Gastrocnemius medialis (tissue), 4 donors: ENCODE data around the gene HMGN1. TPM values are rescaled to one million over a fixed set of nuclear protein-coding genes. Genes with fewer than 3 reads are reported as not detected.
A peak's percentile ranks its signal among the peaks of the same experiment; 100 is the strongest.

Source experiments
- ATAC-seq, 2 donors: fragments of 150-250 bp; one replicate each; pipeline ENCODE4 v1.9.1; 2016
- DNase-seq, 2 donors: peaks; one replicate each; pipeline ENCODE4 v3.0.0-alpha.2; 2019
- H3K27ac ChIP-seq, 4 donors: fragments of 200-600 bp; sonication (generic); 1 replicate in 1 of 4; 2 replicates in 3 of 4; pipeline ENCODE4 v1.5.1; 2016 to 2018; ENCODE audit warnings: mild to moderate bottlenecking in 2 of 4, moderate library complexity in 1 of 4
- H3K27me3 ChIP-seq, 3 donors: fragments of 200-600 bp; sonication (generic) in 2 of 3; 1 replicate in 1 of 3; 2 replicates in 2 of 3; pipeline versions ENCODE4 v1.5.1 to v1.6.0; 2016 to 2019; ENCODE audit warnings: mild to moderate bottlenecking in 1 of 3, moderate library complexity in 1 of 3
- H3K36me3 ChIP-seq, 2 donors: fragments of 200-600 bp; sonication (generic) in 1 of 2; one replicate each; pipeline ENCODE4 v1.5.1; 2017 to 2018
- H3K4me1 ChIP-seq, 2 donors: fragments of 200-600 bp; sonication (generic) in 1 of 2; one replicate each; pipeline ENCODE4 v1.5.1; 2016 to 2017; ENCODE audit warnings: mild to moderate bottlenecking in 2 of 2
- H3K4me3 ChIP-seq, 4 donors: fragments of 200-600 bp; sonication (generic) in 3 of 4; 1 replicate in 1 of 4; 2 replicates in 3 of 4; pipeline ENCODE4 v1.5.1; 2016 to 2019; ENCODE audit warnings: mild to moderate bottlenecking in 2 of 4
- H3K9me3 ChIP-seq, 3 donors: fragments of 200-600 bp; sonication (generic) in 2 of 3; 1 replicate in 1 of 3; 2 replicates in 2 of 3; pipeline ENCODE4 v1.5.1; 2016 to 2019
- POLR2A ChIP-seq, 2 donors: fragments of 450-650 bp; IDR thresholded peaks; one replicate each; pipeline ENCODE4 v1.6.1; 2017; ENCODE audit warnings: antibody characterized with exemption in 2 of 2, mild to moderate bottlenecking in 2 of 2, moderate library complexity in 2 of 2
- in situ Hi-C, 4 donors: fragments of 200-750 bp; cut with MboI; loops; one replicate each; pipeline versions ENCODE4 v1.15.0 to v1.8.0; 2017; ENCODE audit warnings: low sequenced_read_pairs in 4 of 4
- intact Hi-C: fragments of 100-400 bp; cut with DNase I; formaldehyde crosslinking; loops from one replicate; pipeline ENCODE4 v1.15.1; 2023; ENCODE audit warnings: low total_unique reads
- total RNA-seq, 4 donors: library from RNA; depleted of rRNA; stranded (reverse); fragments of >200 nt; gene quantifications; one replicate each; pipeline versions ENCODE4 v1.1.0 to v1.2.3, GENCODE V29; 2016
- TF ChIP-seq, protein P1 (sequence below), 5 experiments: fragments of 450-650 bp in 3 of 5; fragments of 200-600 bp in 2 of 5; sonication (generic) in 2 of 5; IDR thresholded peaks in 4 of 5; conservative IDR thresholded peaks in 1 of 5; 1 replicate in 4 of 5; 2 replicates in 1 of 5; pipeline ENCODE4 v1.5.1; 2016 to 2019; ENCODE audit warnings: antibody characterized with exemption in 5 of 5, mild to moderate bottlenecking in 3 of 5, moderate library complexity in 3 of 5

HMGN1 gene
- total RNA-seq, 4 donors from 2014 or later: 7.6 to 16.2 (median 9.1) TPM

DNA sequence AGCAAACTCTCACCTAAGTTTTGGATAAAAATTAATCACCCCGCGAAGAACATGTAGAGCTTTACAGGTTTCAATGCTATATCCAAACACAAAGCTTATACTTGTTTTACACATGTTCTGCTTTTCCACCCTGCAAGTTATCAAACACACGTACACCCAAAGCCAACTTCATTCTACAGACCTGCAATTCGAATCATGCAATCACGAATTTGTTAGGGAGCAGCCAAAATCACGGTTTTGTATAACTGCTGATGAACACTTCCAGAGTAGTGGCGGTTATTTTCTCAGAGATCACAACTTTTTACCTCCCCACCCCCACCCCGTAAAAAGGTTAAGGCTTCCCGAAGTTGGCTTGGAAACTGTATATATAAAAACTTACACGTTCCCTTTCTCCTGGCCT is 1.4 kb downstream of the HMGN1 start:
- peaks cover 0 to 29% of the 10 kb centered on the region in 2 donors for H3K36me3 ChIP-seq
- H3K9me3 ChIP-seq: no peaks in the 10 kb centered on the region
- DNase-seq: no peak
- peak overlapping the region; percentile 79 to 87 (median 82) for H3K27ac ChIP-seq
- no peak for ATAC-seq
- in situ Hi-C loops (no loop called here), intact Hi-C loops (no loop called here)
- no peaks in the 10 kb centered on the region for H3K27me3 ChIP-seq
- peaks cover 15% of the 10 kb centered on the region in 2 donors for H3K4me1 ChIP-seq
- peak overlapping the region; percentile 57 to 81 (median 72) for H3K4me3 ChIP-seq
- no peak for TF ChIP-seq POLR2A (IDR thresholded peaks at IDR 0.05)
- TF ChIP-seq, protein P1, sequence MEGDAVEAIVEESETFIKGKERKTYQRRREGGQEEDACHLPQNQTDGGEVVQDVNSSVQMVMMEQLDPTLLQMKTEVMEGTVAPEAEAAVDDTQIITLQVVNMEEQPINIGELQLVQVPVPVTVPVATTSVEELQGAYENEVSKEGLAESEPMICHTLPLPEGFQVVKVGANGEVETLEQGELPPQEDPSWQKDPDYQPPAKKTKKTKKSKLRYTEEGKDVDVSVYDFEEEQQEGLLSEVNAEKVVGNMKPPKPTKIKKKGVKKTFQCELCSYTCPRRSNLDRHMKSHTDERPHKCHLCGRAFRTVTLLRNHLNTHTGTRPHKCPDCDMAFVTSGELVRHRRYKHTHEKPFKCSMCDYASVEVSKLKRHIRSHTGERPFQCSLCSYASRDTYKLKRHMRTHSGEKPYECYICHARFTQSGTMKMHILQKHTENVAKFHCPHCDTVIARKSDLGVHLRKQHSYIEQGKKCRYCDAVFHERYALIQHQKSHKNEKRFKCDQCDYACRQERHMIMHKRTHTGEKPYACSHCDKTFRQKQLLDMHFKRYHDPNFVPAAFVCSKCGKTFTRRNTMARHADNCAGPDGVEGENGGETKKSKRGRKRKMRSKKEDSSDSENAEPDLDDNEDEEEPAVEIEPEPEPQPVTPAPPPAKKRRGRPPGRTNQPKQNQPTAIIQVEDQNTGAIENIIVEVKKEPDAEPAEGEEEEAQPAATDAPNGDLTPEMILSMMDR (IDR thresholded peaks at IDR 0.05 in 4 of 5, conservative IDR thresholded peaks at IDR 0.05 in 1 of 5): no peak

DNA sequence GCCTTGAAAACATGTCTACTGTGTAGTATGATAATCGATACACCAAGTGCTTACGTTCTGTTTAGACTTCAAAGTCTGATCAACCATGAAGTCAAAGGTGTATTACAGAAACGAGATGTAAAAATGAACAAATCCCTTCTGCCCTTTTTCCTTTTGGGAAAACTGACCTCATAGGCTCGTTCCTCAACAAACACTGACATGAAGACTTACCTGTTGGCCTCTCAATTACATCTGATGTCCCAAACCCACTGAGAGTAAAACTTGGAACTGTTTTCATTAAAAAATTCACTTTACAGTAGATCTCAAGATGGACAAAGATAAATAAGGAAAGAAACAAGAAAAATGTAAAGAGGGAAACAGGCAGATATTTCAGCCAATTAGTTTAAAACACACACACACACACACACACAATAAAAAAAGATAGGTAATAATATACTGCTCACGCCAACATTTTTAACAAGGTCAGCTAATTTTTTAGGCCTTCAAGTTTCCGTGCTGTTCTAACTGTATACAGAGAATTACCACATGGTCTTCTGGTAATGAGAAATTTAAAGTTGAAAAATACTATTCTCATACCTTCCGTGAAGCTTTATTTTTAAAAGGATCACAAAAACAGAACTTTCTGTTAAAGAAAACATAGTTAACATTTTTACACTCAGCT is 2.1 kb downstream of the HMGN1 start:
- Histone ChIP-seq H3K4me1 (peaks cover 15% of the 10 kb centered on the region in 2 donors), H3K27me3 (no peaks in the 10 kb centered on the region), H3K4me3 (no peak overlapping the region), H3K27ac (no peak overlapping the region), H3K9me3 (no peaks in the 10 kb centered on the region), H3K36me3 (peaks cover 2 to 33% of the 10 kb centered on the region in 2 donors)
- TF ChIP-seq POLR2A (IDR thresholded peaks at IDR 0.05): no peak
- TF ChIP-seq, protein P1 (IDR thresholded peaks at IDR 0.05 in 4 of 5, conservative IDR thresholded peaks at IDR 0.05 in 1 of 5): no peak
- no peak for ATAC-seq
- no peak for DNase-seq
- intact Hi-C loops: no loop called here
- in situ Hi-C loops: no loop called here

DNA sequence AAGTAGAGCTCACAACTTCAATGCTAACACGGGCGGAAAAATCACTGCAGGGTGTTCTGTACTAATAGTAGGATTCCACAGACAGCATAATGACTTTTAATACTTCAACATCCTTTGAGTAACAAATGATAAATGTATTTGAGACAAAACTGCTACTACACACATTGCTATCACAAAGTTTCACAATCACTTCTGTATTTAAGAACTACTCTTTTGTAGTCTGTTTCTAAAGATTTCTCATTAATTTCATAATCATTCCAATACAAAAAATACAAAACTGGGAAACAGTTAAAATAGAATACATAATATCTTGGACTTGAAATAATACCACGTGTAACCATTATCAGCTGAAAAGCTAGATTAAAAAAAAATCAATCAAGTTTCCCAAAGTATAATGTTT is 2.7 kb downstream of the HMGN1 start:
- in situ Hi-C loops (no loop called here), intact Hi-C loops (no loop called here)
- no peak for ATAC-seq
- peaks cover 15% of the 10 kb centered on the region in 2 donors for H3K4me1 ChIP-seq
- no peaks in the 10 kb centered on the region for H3K27me3 ChIP-seq
- no peak for DNase-seq
- no peak overlapping the region for H3K4me3 ChIP-seq
- TF ChIP-seq, protein P1 (IDR thresholded peaks at IDR 0.05 in 4 of 5, conservative IDR thresholded peaks at IDR 0.05 in 1 of 5): no peak
- TF ChIP-seq POLR2A (IDR thresholded peaks at IDR 0.05): no peak
- no peak overlapping the region for H3K27ac ChIP-seq
- H3K9me3 ChIP-seq: no peaks in the 10 kb centered on the region
- H3K36me3 ChIP-seq: peaks cover 5 to 38% of the 10 kb centered on the region in 2 donors

DNA sequence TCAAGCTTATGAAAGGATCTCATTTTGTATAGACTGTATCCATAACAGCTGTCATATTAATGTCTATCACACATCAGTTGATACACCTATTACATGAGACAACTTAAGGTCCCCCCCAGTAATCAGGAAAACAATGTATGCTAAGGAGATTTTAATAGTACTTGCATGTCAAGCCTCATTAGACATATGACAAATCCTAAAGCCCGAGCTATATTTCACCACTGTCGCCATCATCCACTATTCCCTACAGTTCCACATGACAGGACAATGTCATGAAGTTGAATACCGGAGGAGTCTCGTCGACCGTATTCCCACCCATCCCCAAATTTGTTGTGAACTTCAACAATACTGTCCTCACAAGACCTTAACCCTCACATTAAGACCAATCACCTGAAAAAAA is 3.4 kb downstream of the HMGN1 start:
- Histone ChIP-seq H3K4me3 (no peak overlapping the region), H3K4me1 (peaks cover 15% of the 10 kb centered on the region in 2 donors), H3K27ac (no peak overlapping the region), H3K36me3 (peaks cover 5 to 42% of the 10 kb centered on the region in 2 donors), H3K9me3 (no peaks in the 10 kb centered on the region), H3K27me3 (no peaks in the 10 kb centered on the region)
- no peak for ATAC-seq
- in situ Hi-C loops (no loop called here), intact Hi-C loops (no loop called here)
- TF ChIP-seq, protein P1 (IDR thresholded peaks at IDR 0.05 in 4 of 5, conservative IDR thresholded peaks at IDR 0.05 in 1 of 5): no peak
- no peak for TF ChIP-seq POLR2A (IDR thresholded peaks at IDR 0.05)
- no peak for DNase-seq
